Astrocyte (in vitro differentiated cells and primary cell): Measurements from ENCODE around the gene CALML5.

Experiments
- CTCF ChIP-seq: IDR thresholded peaks from 2 replicates; pipeline ENCODE4 v1.5.1; 2011; ENCODE audit warnings: low read depth, mild to moderate bottlenecking, inconsistent platforms, low read length, moderate library complexity; ENCODE audit not compliant: insufficient read depth
- EZH2 ChIP-seq: IDR thresholded peaks from 2 replicates; pipeline ENCODE4 v1.6.1; 2012; ENCODE audit warnings: mild to moderate bottlenecking, low read length, inconsistent platforms; ENCODE audit not compliant: insufficient read depth

GRCh38 chr10:5517546-5517945, 18.2 kb upstream of the CALML5 start:
- TF ChIP-seq CTCF = no peak
- TF ChIP-seq EZH2 = no peak
